Stimulated activated naive CD8-positive, alpha-beta T cell treated with anti-CD3 and anti-CD28 coated beads, Interleukin-15, Interleukin-2, amounts not matched to agents 100 ng/mL and 50 ng/mL, for 24 hours (primary cell): ENCODE data around the gene EGF.

ENCODE experiments used
- H3K27ac Mint-ChIP-seq: one replicate; pipeline ENCODE4 v1.8.0; 2021; ENCODE audit warnings: mild to moderate bottlenecking, mixed read lengths
- H3K27me3 Mint-ChIP-seq: one replicate; pipeline ENCODE4 v1.8.0; 2021; ENCODE audit warnings: mixed read lengths
- H3K36me3 Mint-ChIP-seq: one replicate; pipeline ENCODE4 v1.8.0; 2021; ENCODE audit warnings: low read depth, mixed read lengths
- H3K4me1 Mint-ChIP-seq: one replicate; pipeline ENCODE4 v1.8.0; 2021; ENCODE audit warnings: low read depth, mixed read lengths
- H3K4me3 Mint-ChIP-seq: one replicate; pipeline ENCODE4 v1.8.0; 2021; ENCODE audit warnings: mild to moderate bottlenecking, mixed read lengths
- H3K9me3 Mint-ChIP-seq: one replicate; pipeline ENCODE4 v1.8.0; 2021; ENCODE audit warnings: mixed read lengths

The EGF gene

GRCh38 chr4:109989044-109989443 lies 76.4 kb downstream of the EGF start:
- H3K4me3 Mint-ChIP-seq = no peak overlapping the region
- H3K27me3 Mint-ChIP-seq = no peaks in the 10 kb centered on the region
- H3K9me3 Mint-ChIP-seq = no peaks in the 10 kb centered on the region
- no peak overlapping the region for H3K27ac Mint-ChIP-seq
- no peaks in the 10 kb centered on the region for H3K36me3 Mint-ChIP-seq
- H3K4me1 Mint-ChIP-seq = peaks cover 15% of the 10 kb centered on the region

GRCh38 chr4:109989618-109990017 lies 76.9 kb downstream of the EGF start:
- Mint-ChIP-seq H3K4me3 (no peak overlapping the region), H3K9me3 (no peaks in the 10 kb centered on the region), H3K27me3 (no peaks in the 10 kb centered on the region), H3K4me1 (peaks cover 21% of the 10 kb centered on the region), H3K36me3 (no peaks in the 10 kb centered on the region), H3K27ac (no peak overlapping the region)

- H3K27ac Mint-ChIP-seq = no peak overlapping the region
- H3K36me3 Mint-ChIP-seq = no peaks in the 10 kb centered on the region
- no peak overlapping the region for H3K4me3 Mint-ChIP-seq
These were observed 77.9 kb downstream of the EGF start for GRCh38 chr4:109990261-109991257.

GRCh38 chr4:109993116-109993515 lies 80.4 kb downstream of the EGF start:
- Mint-ChIP-seq H3K9me3 (no peaks in the 10 kb centered on the region), H3K36me3 (no peaks in the 10 kb centered on the region), H3K4me3 (no peak overlapping the region), H3K4me1 (peaks cover 24% of the 10 kb centered on the region), H3K27me3 (peaks cover 4% of the 10 kb centered on the region), H3K27ac (no peak overlapping the region)

More at GRCh38 chr4:109990261-109991257, 77.9 kb downstream of the EGF start:
- Mint-ChIP-seq H3K9me3 (no peaks in the 10 kb centered on the region), H3K4me1 (peaks cover 24% of the 10 kb centered on the region), H3K27me3 (peaks cover 4% of the 10 kb centered on the region)

- Mint-ChIP-seq H3K27ac (no peak overlapping the region), H3K27me3 (peaks cover 4% of the 10 kb centered on the region), H3K4me3 (no peak overlapping the region), H3K36me3 (no peaks in the 10 kb centered on the region), H3K4me1 (peaks cover 24% of the 10 kb centered on the region), H3K9me3 (no peaks in the 10 kb centered on the region)
These were observed 81.7 kb downstream of the EGF start for GRCh38 chr4:109994415-109994827.

- H3K4me3 Mint-ChIP-seq = no peak overlapping the region
These were observed 83.8 kb downstream of the EGF start for GRCh38 chr4:109996526-109996925.

GRCh38 chr4:109998867-109999584 lies 86.3 kb downstream of the EGF start:
- H3K27me3 Mint-ChIP-seq = peaks cover 4% of the 10 kb centered on the region
- H3K4me3 Mint-ChIP-seq = no peak overlapping the region
- peaks cover 9% of the 10 kb centered on the region for H3K4me1 Mint-ChIP-seq
- H3K9me3 Mint-ChIP-seq = no peaks in the 10 kb centered on the region
- no peaks in the 10 kb centered on the region for H3K36me3 Mint-ChIP-seq
- H3K27ac Mint-ChIP-seq = no peak overlapping the region

More at GRCh38 chr4:109996526-109996925, 83.8 kb downstream of the EGF start:
- H3K27me3 Mint-ChIP-seq = peaks cover 4% of the 10 kb centered on the region
- H3K36me3 Mint-ChIP-seq = no peaks in the 10 kb centered on the region
- no peak overlapping the region for H3K27ac Mint-ChIP-seq
- H3K4me1 Mint-ChIP-seq = peaks cover 15% of the 10 kb centered on the region
- no peaks in the 10 kb centered on the region for H3K9me3 Mint-ChIP-seq

GRCh38 chr4:109999585-109999912 lies 86.9 kb downstream of the EGF start:
- Mint-ChIP-seq H3K36me3 (no peaks in the 10 kb centered on the region), H3K9me3 (no peaks in the 10 kb centered on the region), H3K4me3 (no peak overlapping the region), H3K27ac (no peak overlapping the region), H3K27me3 (peaks cover 4% of the 10 kb centered on the region), H3K4me1 (peaks cover 4% of the 10 kb centered on the region)

- Mint-ChIP-seq H3K27ac (no peak overlapping the region), H3K27me3 (no peaks in the 10 kb centered on the region), H3K4me3 (no peak overlapping the region), H3K4me1 (peaks cover 3% of the 10 kb centered on the region), H3K9me3 (no peaks in the 10 kb centered on the region), H3K36me3 (no peaks in the 10 kb centered on the region)
These were observed 89.6 kb downstream of the EGF start for GRCh38 chr4:110002326-110002725.

GRCh38 chr4:110003401-110004187 lies 90.9 kb downstream of the EGF start:
- H3K27me3 Mint-ChIP-seq = no peaks in the 10 kb centered on the region
- no peak overlapping the region for H3K27ac Mint-ChIP-seq
- no peaks in the 10 kb centered on the region for H3K36me3 Mint-ChIP-seq
- H3K9me3 Mint-ChIP-seq = no peaks in the 10 kb centered on the region
- no peak overlapping the region for H3K4me3 Mint-ChIP-seq
- H3K4me1 Mint-ChIP-seq = peaks cover 3% of the 10 kb centered on the region

- H3K27ac Mint-ChIP-seq = no peak overlapping the region
- no peaks in the 10 kb centered on the region for H3K36me3 Mint-ChIP-seq
- H3K4me3 Mint-ChIP-seq = no peak overlapping the region
- H3K9me3 Mint-ChIP-seq = no peaks in the 10 kb centered on the region
- H3K27me3 Mint-ChIP-seq = no peaks in the 10 kb centered on the region
- H3K4me1 Mint-ChIP-seq = peaks cover 3% of the 10 kb centered on the region
These were observed 91.9 kb downstream of the EGF start for GRCh38 chr4:110004556-110004955.

- no peaks in the 10 kb centered on the region for H3K27me3 Mint-ChIP-seq
- H3K9me3 Mint-ChIP-seq = no peaks in the 10 kb centered on the region
- H3K36me3 Mint-ChIP-seq = no peaks in the 10 kb centered on the region
- peaks cover 3% of the 10 kb centered on the region for H3K4me1 Mint-ChIP-seq
- H3K27ac Mint-ChIP-seq = no peak overlapping the region
- no peak overlapping the region for H3K4me3 Mint-ChIP-seq
These were observed 92.9 kb downstream of the EGF start for GRCh38 chr4:110005461-110006056.

- H3K36me3 Mint-ChIP-seq = no peaks in the 10 kb centered on the region
- no peak overlapping the region for H3K27ac Mint-ChIP-seq
- no peaks in the 10 kb centered on the region for H3K27me3 Mint-ChIP-seq
- no peaks in the 10 kb centered on the region for H3K9me3 Mint-ChIP-seq
- H3K4me1 Mint-ChIP-seq = peaks cover 3% of the 10 kb centered on the region
- H3K4me3 Mint-ChIP-seq = no peak overlapping the region
These were observed 94.5 kb downstream of the EGF start for GRCh38 chr4:110007217-110007616.

GRCh38 chr4:110008540-110008939 lies 95.9 kb downstream of the EGF start:
- H3K27me3 Mint-ChIP-seq = peaks cover 3% of the 10 kb centered on the region
- no peak overlapping the region for H3K27ac Mint-ChIP-seq
- H3K4me3 Mint-ChIP-seq = no peak overlapping the region
- peaks cover 3% of the 10 kb centered on the region for H3K4me1 Mint-ChIP-seq
- H3K9me3 Mint-ChIP-seq = no peaks in the 10 kb centered on the region
- no peaks in the 10 kb centered on the region for H3K36me3 Mint-ChIP-seq
